Kasumi-1 (cell line): Measurements from ENCODE around the gene KLHL18.
"Not testable (repeated sequence)": the region's sequence is repeated elsewhere in the genome, so short reads cannot be mapped to it uniquely, and the experiment has no call there.

ENCODE experiments used
- DNase-seq, 2 experiments: peaks; one replicate each; lab custom pipeline; 2025; lab: John Stamatoyannopoulos, UW

KLHL18 gene

GRCh38 chr3:47362701-47363100, 80.0 kb downstream of the KLHL18 start:
- peak; percentile 46 to 52 for DNase-seq

GRCh38 chr3:47365213-47366153, 82.7 kb downstream of the KLHL18 start:
- peak; percentile 45 to 56 for DNase-seq

GRCh38 chr3:47366833-47367232, 84.1 kb downstream of the KLHL18 start:
- DNase-seq, result no peak

- DNase-seq, result no peak
Measured at GRCh38 chr3:47367631-47368030, 84.9 kb downstream of the KLHL18 start.

GRCh38 chr3:47370020-47370419, 87.3 kb downstream of the KLHL18 start:
- not testable (repeated sequence) for DNase-seq

GRCh38 chr3:47370887-47371697, 88.3 kb downstream of the KLHL18 start:
- DNase-seq, result peak in 1 of 2 experiments; percentile 11

- DNase-seq, result no peak
Measured at GRCh38 chr3:47374587-47374986, 91.8 kb downstream of the KLHL18 start.

- no peak for DNase-seq
Measured at GRCh38 chr3:47376393-47376792, 93.6 kb downstream of the KLHL18 start.

GRCh38 chr3:47377186-47377585, 94.4 kb downstream of the KLHL18 start:
- no peak for DNase-seq

GRCh38 chr3:47378869-47379268, 96.1 kb downstream of the KLHL18 start:
- no peak for DNase-seq

- DNase-seq, result no peak
Measured at GRCh38 chr3:47379411-47379899, 96.7 kb downstream of the KLHL18 start.

- DNase-seq, result no peak
Measured at GRCh38 chr3:47380026-47380600, 97.4 kb downstream of the KLHL18 start.

- DNase-seq, result peak; percentile 98
Measured at GRCh38 chr3:47380601-47381316, 98.0 kb downstream of the KLHL18 start, which contains the start of gene PTPN23. Gene PTPN23 (plus strand): TSS chr3:47381021. CDS start chr3:47381097, 76 bp downstream.

- DNase-seq, result peak; percentile 83 to 93
Measured at GRCh38 chr3:47381317-47382157, 98.8 kb downstream of the KLHL18 start.

GRCh38 chr3:47384425-47384824, 101.7 kb downstream of the KLHL18 start:
- DNase-seq, result no peak

GRCh38 chr3:47385007-47385406, 102.3 kb downstream of the KLHL18 start:
- no peak for DNase-seq

- no peak for DNase-seq
Measured at GRCh38 chr3:47385796-47386195, 103.1 kb downstream of the KLHL18 start.

GRCh38 chr3:47392933-47393332, 110.2 kb downstream of the KLHL18 start:
- no peak for DNase-seq

- DNase-seq, result no peak
Measured at GRCh38 chr3:47394140-47394870, 111.6 kb downstream of the KLHL18 start.

GRCh38 chr3:47394881-47395280, 112.1 kb downstream of the KLHL18 start:
- DNase-seq, result no peak
